GM23338 (cell line): Measurements from ENCODE around the gene GRM4.

Experiments
- CTCF ChIP-seq, 2 experiments: fragments of 200-600 bp in 1 of 2; sonication (generic) in 1 of 2; conservative IDR thresholded peaks; 2 replicates each; pipeline versions ENCODE4 v1.5.1 to v1.6.1; 2016 to 2017; ENCODE audit warnings: antibody characterized with exemption in 2 of 2, low read depth in 2 of 2, mild to moderate bottlenecking in 2 of 2, moderate library complexity in 1 of 2
- EZH2 ChIP-seq: fragments of 200-600 bp; sonication (generic); IDR thresholded peaks from one replicate; pipeline ENCODE4 v1.8.0; 2017; ENCODE audit warnings: antibody characterized with exemption, mild to moderate bottlenecking, low read depth; ENCODE audit not compliant: unreplicated experiment

- TF ChIP-seq EZH2 (no peak), CTCF (conservative IDR thresholded peaks at IDR 0.05; ENCODE audit: low read depth in 2 of 2) (no peak)
These were observed 146.3 kb downstream of the GRM4 start for GRCh38 chr6:33999567-33999966.
